GM15510 (cell line): ENCODE results near the gene MAP1LC3A.

Source experiments
- POLR2A ChIP-seq: IDR thresholded peaks from 3 replicates; pipeline ENCODE4 v1.6.1; 2011; ENCODE audit warnings: borderline replicate concordance; ENCODE audit not compliant: insufficient read length; ENCODE audit errors: extremely low read depth

Gene MAP1LC3A

DNA sequence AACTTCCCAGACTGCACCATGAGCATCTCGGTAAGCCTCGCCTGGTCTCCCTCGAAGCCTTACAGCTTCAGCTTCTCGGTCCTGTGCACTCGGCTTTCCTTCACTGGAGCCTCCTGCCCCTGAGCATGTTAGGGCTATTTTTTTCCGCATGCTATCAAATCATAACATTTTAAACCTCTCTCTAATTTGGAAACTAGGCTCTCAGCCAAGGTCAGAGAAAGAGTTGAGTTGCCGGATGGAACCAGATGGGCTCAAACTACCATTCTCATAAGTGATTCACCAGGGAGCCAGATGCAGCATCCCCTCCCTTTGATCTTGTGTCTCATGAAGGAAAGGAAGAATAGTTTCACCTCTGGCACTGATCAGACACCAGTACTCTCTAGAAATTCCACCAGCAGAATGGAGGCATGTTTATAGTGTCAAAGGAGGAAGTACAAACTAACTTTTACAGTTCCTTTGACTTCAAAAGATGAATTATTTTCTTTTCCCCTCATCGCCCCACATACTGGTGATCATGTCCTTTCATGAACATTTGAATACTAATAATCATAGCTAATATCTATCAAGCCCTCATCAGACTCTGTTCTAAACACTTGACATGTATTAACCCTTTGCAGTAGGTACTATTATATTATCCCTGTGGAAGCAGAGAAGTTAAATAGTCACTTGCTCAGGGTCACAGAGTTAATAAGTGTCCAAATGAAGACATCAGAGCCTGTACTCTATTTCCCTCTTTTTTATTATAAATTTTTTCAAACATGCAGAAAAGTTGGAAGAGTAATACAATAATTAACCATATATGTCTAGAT, 46.7 kb downstream of the MAP1LC3A start:
- TF ChIP-seq POLR2A = no peak

DNA sequence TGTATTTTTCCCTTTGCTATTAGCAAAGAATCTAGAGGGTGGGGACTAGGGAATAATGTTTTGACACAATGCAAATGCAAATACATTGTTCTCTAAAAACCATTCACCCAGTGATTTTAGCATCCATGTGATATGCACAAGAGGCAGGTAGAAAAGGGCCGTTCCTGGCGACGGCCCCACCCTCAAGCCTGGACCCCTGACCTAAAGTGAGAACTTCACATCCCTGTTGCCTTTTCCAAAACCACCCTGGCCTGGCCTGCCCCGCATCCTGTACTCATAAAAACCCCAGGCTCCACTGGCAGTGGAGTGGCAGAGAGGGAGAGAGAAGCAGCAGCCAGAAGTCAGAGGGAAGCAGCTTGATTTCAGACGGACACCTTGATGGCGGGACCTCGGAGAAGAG, 48.5 kb downstream of the MAP1LC3A start:
- TF ChIP-seq POLR2A = no peak
